Caco-2 (cell line): Measurements from ENCODE around the gene MRTFA. TPM values are rescaled to one million over a fixed set of nuclear protein-coding genes. Genes with fewer than 3 reads are reported as not detected.

Experiments
- BruUV-seq: library from RNA; stranded (reverse); fragments of 400-500 nt; replicated peaks from 2 replicates; lab custom pipeline; 2021; lab: Mats Ljungman, UMichigan
- CTCF ChIA-PET: fragments of 300-600 bp; sonication (Branson Sonifier 250); formaldehyde crosslinking; loops from one replicate; lab custom pipeline; 2022; ENCODE audit warnings: antibody characterized with exemption; lab: Charles Lee
- POLR2A ChIA-PET: fragments of 300-600 bp; sonication (Branson Sonifier 250); formaldehyde crosslinking; loops from one replicate; lab custom pipeline; 2022; ENCODE audit warnings: antibody characterized with exemption; lab: Charles Lee
- DNase-seq, 2 experiments: peaks; one replicate each; pipeline versions ENCODE4 v3.0.0 to v3.0.0-alpha.2; 2020 to 2022
- H3K27me3 ChIP-seq: replicated peaks from 2 replicates; pipeline ENCODE4 v1.6.0; 2011; ENCODE audit warnings: low read length; ENCODE audit not compliant: control insufficient read depth, insufficient read depth
- H3K36me3 ChIP-seq: 2 replicates; pipeline ENCODE4 v1.5.1; 2011; ENCODE audit warnings: low read length; ENCODE audit not compliant: control insufficient read depth, insufficient read depth
- H3K4me1 ChIP-seq: fragments of 250-450 bp; sonication (Bioruptor Pico); 2 replicates; pipeline ENCODE4 v1.5.1; 2020; ENCODE audit warnings: mild to moderate bottlenecking
- H3K4me3 ChIP-seq: 2 replicates; pipeline ENCODE4 v1.5.1; 2011; ENCODE audit warnings: low read depth, mild to moderate bottlenecking, control low read depth, low read length
- H3K9me3 ChIP-seq: fragments of 250-450 bp; sonication (Bioruptor Pico); 2 replicates; pipeline ENCODE4 v1.5.1; 2020; ENCODE audit warnings: mild to moderate bottlenecking, moderate library complexity
- H3K27ac Mint-ChIP-seq: one replicate; pipeline ENCODE4 v1.8.0; 2022; ENCODE audit warnings: mixed read lengths; ENCODE audit not compliant: unreplicated experiment
- H3K27me3 Mint-ChIP-seq: one replicate; pipeline ENCODE4 v1.8.0; 2022; ENCODE audit warnings: mixed read lengths; ENCODE audit not compliant: insufficient read depth, unreplicated experiment
- H3K36me3 Mint-ChIP-seq: one replicate; pipeline ENCODE4 v1.8.0; 2022; ENCODE audit warnings: mild to moderate bottlenecking, mixed read lengths; ENCODE audit not compliant: insufficient read depth, unreplicated experiment
- H3K4me1 Mint-ChIP-seq: one replicate; pipeline ENCODE4 v1.8.0; 2022; ENCODE audit warnings: low read depth, mixed read lengths; ENCODE audit not compliant: unreplicated experiment
- H3K4me3 Mint-ChIP-seq: one replicate; pipeline ENCODE4 v1.8.0; 2022; ENCODE audit warnings: mild to moderate bottlenecking, moderate library complexity, mixed read lengths; ENCODE audit not compliant: unreplicated experiment
- H3K9me3 Mint-ChIP-seq: one replicate; pipeline ENCODE4 v1.8.0; 2022; ENCODE audit warnings: mixed read lengths; ENCODE audit not compliant: unreplicated experiment
- intact Hi-C: fragments of 100-400 bp; cut with micrococcal nuclease; formaldehyde crosslinking; loops from one replicate; pipeline ENCODE4 v1.10.0; 2022; ENCODE audit not compliant: unreplicated experiment
- total RNA-seq: library from RNA; stranded (reverse); gene quantifications from 2 replicates; pipeline ENCODE4 v1.2.3, GENCODE V29; 2022
- TF ChIP-seq, protein P1 (sequence below), 2 experiments: fragments of 200-600 bp in 1 of 2; IDR thresholded peaks; 1 replicate in 1 of 2; 2 replicates in 1 of 2; pipeline versions ENCODE4 v1.5.1 to v1.8.0; 2011 to 2022; ENCODE audit warnings: antibody characterized with exemption in 1 of 2, control low read depth in 1 of 2, inconsistent platforms in 1 of 2, low read depth in 1 of 2, low read length in 1 of 2, mild to moderate bottlenecking in 1 of 2, moderate library complexity in 1 of 2; ENCODE audit not compliant: insufficient read depth in 1 of 2, severe bottlenecking in 1 of 2, unreplicated experiment in 1 of 2

MRTFA gene
- total RNA-seq, 1 experiment from 2014 or later = 38.7 TPM

GRCh38 chr22:40642316-40642715 lies 5.8 kb upstream of the MRTFA start:
- no peaks in the 10 kb centered on the region for H3K36me3 Mint-ChIP-seq
- POLR2A ChIA-PET = interaction anchor here (0.6 kb wide), 1 partner anchor 249 kb away, joined by 5 read pairs; no protein-coding TSS in a partner anchor

GRCh38 chr22:40641269-40641668 lies 4.8 kb upstream of the MRTFA start:
- Mint-ChIP-seq H3K4me1 (peaks cover 33% of the 10 kb centered on the region), H3K9me3 (no peaks in the 10 kb centered on the region), H3K27me3 (no peaks in the 10 kb centered on the region), H3K27ac (no peak overlapping the region), H3K36me3 (peaks cover 8% of the 10 kb centered on the region), H3K4me3 (no peak overlapping the region)
- Histone ChIP-seq H3K4me1 (peaks cover 20% of the 10 kb centered on the region), H3K36me3 (no peaks in the 10 kb centered on the region), H3K4me3 (no peak overlapping the region), H3K27me3 (no peaks in the 10 kb centered on the region), H3K9me3 (no peaks in the 10 kb centered on the region; the same call in 1 of the 2 replicates)
- no peak for DNase-seq
- intact Hi-C loops = no loop called here
- POLR2A ChIA-PET = no interaction called here
- no TSS peak for BruUV-seq
- CTCF ChIA-PET = interaction anchor here (0.6 kb wide), 1 partner anchor 98 kb away, joined by 3 read pairs; no protein-coding TSS in a partner anchor
- TF ChIP-seq, protein P1, sequence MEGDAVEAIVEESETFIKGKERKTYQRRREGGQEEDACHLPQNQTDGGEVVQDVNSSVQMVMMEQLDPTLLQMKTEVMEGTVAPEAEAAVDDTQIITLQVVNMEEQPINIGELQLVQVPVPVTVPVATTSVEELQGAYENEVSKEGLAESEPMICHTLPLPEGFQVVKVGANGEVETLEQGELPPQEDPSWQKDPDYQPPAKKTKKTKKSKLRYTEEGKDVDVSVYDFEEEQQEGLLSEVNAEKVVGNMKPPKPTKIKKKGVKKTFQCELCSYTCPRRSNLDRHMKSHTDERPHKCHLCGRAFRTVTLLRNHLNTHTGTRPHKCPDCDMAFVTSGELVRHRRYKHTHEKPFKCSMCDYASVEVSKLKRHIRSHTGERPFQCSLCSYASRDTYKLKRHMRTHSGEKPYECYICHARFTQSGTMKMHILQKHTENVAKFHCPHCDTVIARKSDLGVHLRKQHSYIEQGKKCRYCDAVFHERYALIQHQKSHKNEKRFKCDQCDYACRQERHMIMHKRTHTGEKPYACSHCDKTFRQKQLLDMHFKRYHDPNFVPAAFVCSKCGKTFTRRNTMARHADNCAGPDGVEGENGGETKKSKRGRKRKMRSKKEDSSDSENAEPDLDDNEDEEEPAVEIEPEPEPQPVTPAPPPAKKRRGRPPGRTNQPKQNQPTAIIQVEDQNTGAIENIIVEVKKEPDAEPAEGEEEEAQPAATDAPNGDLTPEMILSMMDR (IDR thresholded peaks at IDR 0.05; ENCODE audit: insufficient read depth in 1 of 2, low read depth in 1 of 2, low read length in 1 of 2, severe bottlenecking in 1 of 2, unreplicated experiment in 1 of 2) = no peak

More at GRCh38 chr22:40642316-40642715, 5.8 kb upstream of the MRTFA start:
- Histone ChIP-seq H3K4me1 (peaks cover 23% of the 10 kb centered on the region), H3K9me3 (no peaks in the 10 kb centered on the region; the same call in 1 of the 2 replicates), H3K27me3 (no peaks in the 10 kb centered on the region), H3K36me3 (no peaks in the 10 kb centered on the region), H3K4me3 (no peak overlapping the region)
- Mint-ChIP-seq H3K4me1 (peaks cover 33% of the 10 kb centered on the region), H3K9me3 (no peaks in the 10 kb centered on the region), H3K27me3 (no peaks in the 10 kb centered on the region), H3K27ac (no peak overlapping the region), H3K4me3 (no peak overlapping the region)
- TF ChIP-seq, protein P1 (IDR thresholded peaks at IDR 0.05; ENCODE audit: insufficient read depth in 1 of 2, low read depth in 1 of 2, low read length in 1 of 2, severe bottlenecking in 1 of 2, unreplicated experiment in 1 of 2) = no peak
- intact Hi-C loops = no loop called here
- no TSS peak for BruUV-seq
- DNase-seq = no peak
- CTCF ChIA-PET = no interaction called here

- Mint-ChIP-seq H3K4me3 (no peak overlapping the region), H3K27ac (no peak overlapping the region)
- CTCF ChIA-PET = no interaction called here
Observed at GRCh38 chr22:40638261-40638660, 1.7 kb upstream of the MRTFA start.

More at GRCh38 chr22:40638261-40638660, 1.7 kb upstream of the MRTFA start:
- Mint-ChIP-seq H3K36me3 (peaks cover 9% of the 10 kb centered on the region), H3K4me1 (peaks cover 18% of the 10 kb centered on the region), H3K9me3 (no peaks in the 10 kb centered on the region), H3K27me3 (no peaks in the 10 kb centered on the region)
- Histone ChIP-seq H3K36me3 (no peaks in the 10 kb centered on the region), H3K4me3 (no peak overlapping the region), H3K27me3 (no peaks in the 10 kb centered on the region), H3K4me1 (peaks cover 10% of the 10 kb centered on the region; the same call in 1 of the 2 replicates), H3K9me3 (no peaks in the 10 kb centered on the region)
- POLR2A ChIA-PET = no interaction called here
- TF ChIP-seq, protein P1 (IDR thresholded peaks at IDR 0.05; ENCODE audit: insufficient read depth in 1 of 2, low read depth in 1 of 2, low read length in 1 of 2, severe bottlenecking in 1 of 2, unreplicated experiment in 1 of 2) = no peak
- BruUV-seq = no TSS peak
- DNase-seq = no peak
- intact Hi-C loops = no loop called here
